Measurements from ENCODE around the gene C17orf100. TPM values are rescaled to one million over a fixed set of nuclear protein-coding genes. Genes with fewer than 3 reads are reported as not detected.
"Not testable (repeated sequence)": the region's sequence is repeated elsewhere in the genome, so short reads cannot be mapped to it uniquely, and the experiment has no call there.

C17orf100 gene
- total RNA-seq, 1 experiment from 2014 or later, result 3.1 TPM

GRCh38 chr17:6657633-6658287, 6.2 kb downstream of the C17orf100 start:
- peaks cover 33% of the 10 kb centered on the region for H3K27me3 Mint-ChIP-seq (ENCODE audit: unreplicated experiment)
- TF ChIP-seq, protein P1, sequence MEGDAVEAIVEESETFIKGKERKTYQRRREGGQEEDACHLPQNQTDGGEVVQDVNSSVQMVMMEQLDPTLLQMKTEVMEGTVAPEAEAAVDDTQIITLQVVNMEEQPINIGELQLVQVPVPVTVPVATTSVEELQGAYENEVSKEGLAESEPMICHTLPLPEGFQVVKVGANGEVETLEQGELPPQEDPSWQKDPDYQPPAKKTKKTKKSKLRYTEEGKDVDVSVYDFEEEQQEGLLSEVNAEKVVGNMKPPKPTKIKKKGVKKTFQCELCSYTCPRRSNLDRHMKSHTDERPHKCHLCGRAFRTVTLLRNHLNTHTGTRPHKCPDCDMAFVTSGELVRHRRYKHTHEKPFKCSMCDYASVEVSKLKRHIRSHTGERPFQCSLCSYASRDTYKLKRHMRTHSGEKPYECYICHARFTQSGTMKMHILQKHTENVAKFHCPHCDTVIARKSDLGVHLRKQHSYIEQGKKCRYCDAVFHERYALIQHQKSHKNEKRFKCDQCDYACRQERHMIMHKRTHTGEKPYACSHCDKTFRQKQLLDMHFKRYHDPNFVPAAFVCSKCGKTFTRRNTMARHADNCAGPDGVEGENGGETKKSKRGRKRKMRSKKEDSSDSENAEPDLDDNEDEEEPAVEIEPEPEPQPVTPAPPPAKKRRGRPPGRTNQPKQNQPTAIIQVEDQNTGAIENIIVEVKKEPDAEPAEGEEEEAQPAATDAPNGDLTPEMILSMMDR (IDR thresholded peaks at IDR 0.05; ENCODE audit: unreplicated experiment), result no peak
- H3K4me3 Mint-ChIP-seq (ENCODE audit: low read depth, unreplicated experiment), result peak overlapping the region; percentile 42
- H3K4me1 Mint-ChIP-seq (ENCODE audit: low read depth, unreplicated experiment), result peaks cover 14% of the 10 kb centered on the region
- H3K9me3 Mint-ChIP-seq (ENCODE audit: low read depth, unreplicated experiment), result no peaks in the 10 kb centered on the region
- intact Hi-C loops (cut with micrococcal nuclease; ENCODE audit: unreplicated experiment), result no loop called here
- DNase-seq, result no peak
- CTCF ChIA-PET, result no interaction called here
- no peak overlapping the region for H3K27ac Mint-ChIP-seq (ENCODE audit: unreplicated experiment)
- BruUV-seq (replicated peaks), result no TSS peak
- peaks cover 2% of the 10 kb centered on the region for H3K36me3 Mint-ChIP-seq (ENCODE audit: insufficient read depth, unreplicated experiment)

DNA sequence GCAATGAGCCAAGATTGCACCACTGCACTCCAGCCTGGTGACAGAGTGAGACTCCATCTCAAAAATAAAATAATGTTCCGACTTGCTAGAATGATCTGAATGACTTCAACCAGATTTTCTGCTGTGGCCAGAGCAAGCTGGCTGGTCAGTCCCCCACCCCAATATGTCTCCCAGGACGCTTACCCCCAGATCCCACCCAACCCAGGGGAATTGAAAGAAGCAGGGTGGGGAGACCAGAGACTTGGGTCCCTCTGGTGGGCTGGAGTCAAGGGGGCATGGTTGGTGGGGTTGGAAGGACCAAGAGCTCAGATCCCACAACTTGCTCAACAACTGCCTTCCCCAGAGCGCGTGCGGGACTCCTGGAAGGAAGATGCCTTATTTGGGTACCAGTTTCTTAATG, 6.8 kb downstream of the C17orf100 start:
- H3K27me3 Mint-ChIP-seq (ENCODE audit: unreplicated experiment), result peaks cover 37% of the 10 kb centered on the region
- DNase-seq; H3K27ac Mint-ChIP-seq (ENCODE audit: unreplicated experiment); H3K4me3 Mint-ChIP-seq (ENCODE audit: low read depth, unreplicated experiment); CTCF ChIA-PET; H3K4me1 Mint-ChIP-seq (ENCODE audit: low read depth, unreplicated experiment); BruUV-seq (replicated peaks); intact Hi-C loops (cut with micrococcal nuclease; ENCODE audit: unreplicated experiment); H3K9me3 Mint-ChIP-seq (ENCODE audit: low read depth, unreplicated experiment); H3K36me3 Mint-ChIP-seq (ENCODE audit: insufficient read depth, unreplicated experiment): not testable (repeated sequence)

- Mint-ChIP-seq H3K4me1 (ENCODE audit: low read depth, unreplicated experiment) (no peaks in the 10 kb centered on the region), H3K9me3 (ENCODE audit: low read depth, unreplicated experiment) (no peaks in the 10 kb centered on the region), H3K27me3 (ENCODE audit: unreplicated experiment) (peaks cover 37% of the 10 kb centered on the region), H3K36me3 (ENCODE audit: insufficient read depth, unreplicated experiment) (no peaks in the 10 kb centered on the region), H3K27ac (ENCODE audit: unreplicated experiment) (no peak overlapping the region), H3K4me3 (ENCODE audit: low read depth, unreplicated experiment) (no peak overlapping the region)
- CTCF ChIA-PET, result interaction anchor here (0.7 kb wide), 1 partner anchor 91 kb away, joined by 3 read pairs; no protein-coding TSS in a partner anchor
- no TSS peak for BruUV-seq (replicated peaks)
- DNase-seq, result no peak
- intact Hi-C loops (cut with micrococcal nuclease; ENCODE audit: unreplicated experiment), result no loop called here
- TF ChIP-seq, protein P1 (IDR thresholded peaks at IDR 0.05; ENCODE audit: unreplicated experiment), result no peak
Measured at GRCh38 chr17:6660101-6660500, 8.5 kb downstream of the C17orf100 start.

DNA sequence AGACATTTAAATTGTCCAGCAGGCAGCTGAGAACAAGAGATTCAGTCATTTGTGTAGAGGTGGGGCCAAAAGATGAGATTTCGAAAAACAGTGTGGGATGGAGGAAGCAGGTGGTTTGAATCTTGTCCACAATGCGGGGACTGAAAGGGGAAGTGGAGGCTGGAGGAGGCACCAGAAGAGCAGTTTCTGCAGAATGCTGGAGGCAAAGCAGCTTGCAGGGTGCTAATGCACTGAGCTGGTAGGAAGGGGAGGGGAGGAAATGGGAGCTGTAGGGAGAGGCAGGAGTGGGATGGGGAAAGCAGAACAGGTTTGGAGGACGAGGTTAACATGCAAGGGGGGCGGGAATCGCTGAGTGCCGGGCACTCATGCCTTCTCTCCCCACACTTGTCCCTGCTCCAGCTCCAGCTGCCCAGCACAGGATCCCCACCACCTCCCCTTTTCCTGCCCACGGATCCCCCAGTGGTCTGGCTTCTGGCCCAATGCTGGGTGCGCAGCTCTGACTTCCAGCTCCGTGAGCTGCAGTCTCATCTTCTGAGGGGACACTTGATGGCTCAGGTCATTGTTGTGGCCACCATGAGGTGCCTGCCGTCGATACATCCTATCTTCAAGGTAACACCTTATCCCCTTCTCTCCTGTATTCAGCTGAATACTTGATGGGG, 9.4 kb downstream of the C17orf100 start:
- no peaks in the 10 kb centered on the region for H3K36me3 Mint-ChIP-seq (ENCODE audit: insufficient read depth, unreplicated experiment)
- H3K9me3 Mint-ChIP-seq (ENCODE audit: low read depth, unreplicated experiment), result no peaks in the 10 kb centered on the region
- H3K27me3 Mint-ChIP-seq (ENCODE audit: unreplicated experiment), result peaks cover 37% of the 10 kb centered on the region
- no peaks in the 10 kb centered on the region for H3K4me1 Mint-ChIP-seq (ENCODE audit: low read depth, unreplicated experiment)
- DNase-seq, result no peak
- H3K4me3 Mint-ChIP-seq (ENCODE audit: low read depth, unreplicated experiment), result no peak overlapping the region
- H3K27ac Mint-ChIP-seq (ENCODE audit: unreplicated experiment), result no peak overlapping the region
- no TSS peak for BruUV-seq (replicated peaks)
- TF ChIP-seq, protein P1 (IDR thresholded peaks at IDR 0.05; ENCODE audit: unreplicated experiment), result no peak
- CTCF ChIA-PET, result no interaction called here
- intact Hi-C loops (cut with micrococcal nuclease; ENCODE audit: unreplicated experiment), result no loop called here

- CTCF ChIA-PET, result no interaction called here
- no peak overlapping the region for H3K4me3 Mint-ChIP-seq (ENCODE audit: low read depth, unreplicated experiment)
- BruUV-seq (replicated peaks), result no TSS peak
- no peaks in the 10 kb centered on the region for H3K4me1 Mint-ChIP-seq (ENCODE audit: low read depth, unreplicated experiment)
- H3K27me3 Mint-ChIP-seq (ENCODE audit: unreplicated experiment), result peaks cover 37% of the 10 kb centered on the region
- TF ChIP-seq, protein P1 (IDR thresholded peaks at IDR 0.05; ENCODE audit: unreplicated experiment), result no peak
- H3K36me3 Mint-ChIP-seq (ENCODE audit: insufficient read depth, unreplicated experiment), result no peaks in the 10 kb centered on the region
- DNase-seq, result no peak
- no peaks in the 10 kb centered on the region for H3K9me3 Mint-ChIP-seq (ENCODE audit: low read depth, unreplicated experiment)
- H3K27ac Mint-ChIP-seq (ENCODE audit: unreplicated experiment), result no peak overlapping the region
- intact Hi-C loops (cut with micrococcal nuclease; ENCODE audit: unreplicated experiment), result no loop called here
Measured at GRCh38 chr17:6661464-6661848, 9.9 kb downstream of the C17orf100 start.

- H3K4me3 Mint-ChIP-seq (ENCODE audit: low read depth, unreplicated experiment), result not testable (repeated sequence)
Measured at GRCh38 chr17:6663200-6663599, 11.6 kb downstream of the C17orf100 start.

More at GRCh38 chr17:6663200-6663599, 11.6 kb downstream of the C17orf100 start:
- H3K27ac Mint-ChIP-seq (ENCODE audit: unreplicated experiment); DNase-seq; H3K9me3 Mint-ChIP-seq (ENCODE audit: low read depth, unreplicated experiment); H3K4me1 Mint-ChIP-seq (ENCODE audit: low read depth, unreplicated experiment); H3K36me3 Mint-ChIP-seq (ENCODE audit: insufficient read depth, unreplicated experiment); intact Hi-C loops (cut with micrococcal nuclease; ENCODE audit: unreplicated experiment); BruUV-seq (replicated peaks); CTCF ChIA-PET: not testable (repeated sequence)
- H3K27me3 Mint-ChIP-seq (ENCODE audit: unreplicated experiment), result peaks cover 37% of the 10 kb centered on the region
